Smooth muscle cell (in vitro differentiated cells): ENCODE results near the gene CALML4. TPM values are rescaled to one million over a fixed set of nuclear protein-coding genes. Genes with fewer than 3 reads are reported as not detected.
"Not testable (repeated sequence)": the region's sequence is repeated elsewhere in the genome, so short reads cannot be mapped to it uniquely, and the experiment has no call there.

ENCODE experiments used
- DNase-seq: peaks from one replicate; lab custom pipeline; 2025; ENCODE audit not compliant: unreplicated experiment; lab: John Stamatoyannopoulos, UW
- H2AFZ ChIP-seq: fragments of 200-600 bp; sonication (generic); 2 replicates; pipeline ENCODE4 v1.6.0; 2016; ENCODE audit warnings: antibody characterized with exemption, low read depth, mild to moderate bottlenecking
- H3F3A ChIP-seq: fragments of 200-600 bp; sonication (generic); 2 replicates; pipeline ENCODE4 v1.6.0; 2017; ENCODE audit warnings: antibody characterized with exemption, low read depth
- H3K27ac ChIP-seq: fragments of 200-600 bp; sonication (generic); 2 replicates; pipeline ENCODE4 v1.5.1; 2016; ENCODE audit warnings: low read depth, mild to moderate bottlenecking
- H3K27me3 ChIP-seq: fragments of 200-600 bp; sonication (generic); 2 replicates; pipeline ENCODE4 v1.6.1; 2016; ENCODE audit warnings: low read depth, mild to moderate bottlenecking
- H3K36me3 ChIP-seq: fragments of 200-600 bp; sonication (generic); 2 replicates; pipeline ENCODE4 v1.5.1; 2016; ENCODE audit warnings: low read depth
- H3K4me1 ChIP-seq: fragments of 200-600 bp; sonication (generic); 2 replicates; pipeline ENCODE4 v1.5.1; 2016; ENCODE audit warnings: low read depth
- H3K4me2 ChIP-seq: fragments of 200-600 bp; sonication (generic); 2 replicates; pipeline ENCODE4 v1.6.0; 2016; ENCODE audit warnings: mild to moderate bottlenecking
- H3K4me3 ChIP-seq: fragments of 200-600 bp; sonication (generic); 2 replicates; pipeline ENCODE4 v1.5.1; 2016; ENCODE audit warnings: mild to moderate bottlenecking
- H3K79me2 ChIP-seq: fragments of 200-600 bp; sonication (generic); 2 replicates; pipeline ENCODE4 v1.6.0; 2016; ENCODE audit warnings: low read depth, mild to moderate bottlenecking
- H3K9ac ChIP-seq: fragments of 200-600 bp; sonication (generic); 2 replicates; pipeline ENCODE4 v1.6.0; 2016; ENCODE audit warnings: low read depth
- H3K9me3 ChIP-seq: fragments of 200-600 bp; sonication (generic); replicated peaks from 2 replicates; pipeline ENCODE4 v1.5.1; 2016; ENCODE audit warnings: low read depth
- H4K20me1 ChIP-seq: fragments of 200-600 bp; sonication (generic); 2 replicates; pipeline ENCODE4 v1.6.0; 2016; ENCODE audit warnings: low read depth
- CTCF ChIP-seq: fragments of 200-600 bp; sonication (generic); IDR thresholded peaks from 2 replicates; pipeline ENCODE4 v1.5.1; 2017; ENCODE audit warnings: borderline replicate concordance, mild to moderate bottlenecking, antibody characterized with exemption; ENCODE audit not compliant: insufficient read depth, poor library complexity, severe bottlenecking
- WGBS: methylation state at CpG from one replicate; pipeline ENCODE4 v1.1.7; 2016; ENCODE audit warnings: low lambda C conversion rate; 5-methylcytosine and 5-hydroxymethylcytosine counted together
- polyA plus RNA-seq: library from polyadenylated mRNA; unstranded; fragments of >200 nt; fragmentation: Nextera tagmentation; extraction: Ambion mirVana; gene quantifications from 2 replicates; pipeline ENCODE4 v1.2.1, GENCODE V29; 2016
- total RNA-seq: library from RNA; depleted of rRNA; stranded (reverse); fragments of >200 nt; gene quantifications from 2 replicates; pipeline ENCODE4 v1.2.3, GENCODE V29; 2014

Gene CALML4
- total and polyA plus RNA-seq, 2 experiments from 2014 or later, result 1.3 to 2.6 TPM

GRCh38 chr15:68244235-68244634 lies 39.1 kb upstream of the CALML4 start:
- H3K27ac ChIP-seq, result no peak overlapping the region
- 91% methylated on average over 1 of the region's 1 CpG for WGBS
- no peak for DNase-seq
- no peaks in the 10 kb centered on the region for H3K27me3 ChIP-seq
- no peak overlapping the region for H3K4me2 ChIP-seq
- no peaks in the 10 kb centered on the region for H3K9me3 ChIP-seq
- H3K79me2 ChIP-seq, result no peaks in the 10 kb centered on the region
- no peak overlapping the region for H3K4me3 ChIP-seq
- no peaks in the 10 kb centered on the region for H4K20me1 ChIP-seq
- no peaks in the 10 kb centered on the region for H3F3A ChIP-seq
- H3K36me3 ChIP-seq, result no peaks in the 10 kb centered on the region
- no peak overlapping the region for H3K9ac ChIP-seq
- no peak overlapping the region for H2AFZ ChIP-seq
- H3K4me1 ChIP-seq, result no peaks in the 10 kb centered on the region
- TF ChIP-seq CTCF, result no peak

DNA sequence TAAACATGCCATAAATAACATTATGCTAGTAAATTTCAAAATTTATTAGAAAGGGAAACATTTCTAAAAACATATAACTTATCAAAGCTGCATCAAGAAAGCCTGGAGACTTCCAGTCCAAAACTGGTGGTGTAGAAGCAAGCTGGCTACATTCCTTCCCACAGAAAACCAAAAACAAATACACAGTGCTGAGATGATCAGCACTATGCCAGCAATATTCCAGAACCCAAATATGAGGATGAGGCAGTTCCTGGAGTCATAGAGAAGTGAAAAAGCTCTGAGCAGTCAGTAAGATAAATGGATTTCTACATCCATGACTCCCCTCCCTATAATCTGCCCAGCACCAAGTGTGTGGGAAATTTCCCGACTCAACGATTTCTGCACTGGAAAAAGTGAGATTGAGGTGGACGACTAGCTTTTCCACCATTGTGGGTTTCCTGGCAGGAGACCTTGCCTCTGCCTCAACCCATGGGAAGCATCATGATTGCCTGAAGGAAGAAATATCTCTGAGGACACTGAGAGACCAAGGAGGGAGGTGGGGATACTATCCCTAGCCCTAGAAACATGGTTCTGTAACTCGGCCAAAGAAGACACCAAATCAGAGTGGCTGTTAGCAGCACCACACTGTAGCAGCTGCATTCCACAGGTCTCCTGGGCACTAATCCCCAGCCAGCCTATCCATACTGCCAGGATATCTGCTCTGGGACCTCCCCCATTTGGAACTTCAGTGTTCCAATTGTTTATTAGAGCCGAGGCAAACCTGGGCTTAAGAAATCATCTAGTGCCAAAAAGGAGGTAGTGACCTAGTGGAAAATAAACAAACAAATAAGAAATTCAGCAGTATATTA lies 36.2 kb upstream of the CALML4 start:
- Histone ChIP-seq H3K79me2 (no peaks in the 10 kb centered on the region), H3F3A (no peaks in the 10 kb centered on the region), H3K4me3 (no peak overlapping the region), H3K9me3 (no peaks in the 10 kb centered on the region), H3K9ac (no peak overlapping the region), H3K4me2 (no peak overlapping the region), H2AFZ (no peak overlapping the region), H4K20me1 (no peaks in the 10 kb centered on the region), H3K4me1 (no peaks in the 10 kb centered on the region), H3K27ac (no peak overlapping the region), H3K27me3 (no peaks in the 10 kb centered on the region), H3K36me3 (no peaks in the 10 kb centered on the region)
- DNase-seq, result no peak
- WGBS, result 89% methylated on average over 5 of the region's 5 CpGs
- no peak for TF ChIP-seq CTCF

GRCh38 chr15:68239025-68239424 lies 33.9 kb upstream of the CALML4 start:
- H3K9ac ChIP-seq, result no peak overlapping the region
- H3K79me2 ChIP-seq, result no peaks in the 10 kb centered on the region
- H3F3A ChIP-seq, result no peaks in the 10 kb centered on the region
- no peak overlapping the region for H3K4me3 ChIP-seq
- H3K4me1 ChIP-seq, result no peaks in the 10 kb centered on the region
- H2AFZ ChIP-seq, result no peak overlapping the region
- H3K27me3 ChIP-seq, result no peaks in the 10 kb centered on the region
- no peak overlapping the region for H3K4me2 ChIP-seq
- TF ChIP-seq CTCF, result no peak
- no peaks in the 10 kb centered on the region for H3K36me3 ChIP-seq
- no peak for DNase-seq
- H4K20me1 ChIP-seq, result no peaks in the 10 kb centered on the region
- no peak overlapping the region for H3K27ac ChIP-seq
- no peaks in the 10 kb centered on the region for H3K9me3 ChIP-seq

GRCh38 chr15:68235022-68235421 lies 29.9 kb upstream of the CALML4 start:
- Histone ChIP-seq H3K9me3 (no peaks in the 10 kb centered on the region), H4K20me1 (no peaks in the 10 kb centered on the region), H3K27ac (no peak overlapping the region), H3K4me1 (peaks cover 10% of the 10 kb centered on the region), H3K4me2 (no peak overlapping the region), H3F3A (no peaks in the 10 kb centered on the region), H3K36me3 (no peaks in the 10 kb centered on the region), H2AFZ (no peak overlapping the region), H3K4me3 (no peak overlapping the region), H3K9ac (no peak overlapping the region), H3K79me2 (no peaks in the 10 kb centered on the region), H3K27me3 (no peaks in the 10 kb centered on the region)
- WGBS, result 78% methylated on average over 4 of the region's 4 CpGs
- DNase-seq, result no peak
- no peak for TF ChIP-seq CTCF

GRCh38 chr15:68234520-68234919 lies 29.4 kb upstream of the CALML4 start:
- not testable (repeated sequence) for H3K9ac ChIP-seq, H3K9me3 ChIP-seq, H3K79me2 ChIP-seq, H3K4me2 ChIP-seq, H3K4me3 ChIP-seq, H3K27me3 ChIP-seq, H3F3A ChIP-seq, H2AFZ ChIP-seq, H3K27ac ChIP-seq, DNase-seq, H4K20me1 ChIP-seq, H3K36me3 ChIP-seq
- H3K4me1 ChIP-seq, result peaks cover 12% of the 10 kb centered on the region
- 84% methylated on average over 9 of the region's 9 CpGs for WGBS
